Measurements from ENCODE around the gene PACC1. TPM values are rescaled to one million over a fixed set of nuclear protein-coding genes. Genes with fewer than 3 reads are reported as not detected.

Gene PACC1
- total RNA-seq, 1 experiment from 2014 or later: 21.1 TPM

Other genes starting within 250 kb of the PACC1 start
- 14.3 and 18.8 TPM in 2 replicates for gene PPP2R5A, start 129.5 kb downstream of the PACC1 start, total RNA-seq (2014; rRNA removed; shearing (Covaris generic))
- 65.7 and 74.0 TPM in 2 replicates for gene NENF, start 18.0 kb upstream of the PACC1 start, total RNA-seq (2014; rRNA removed; shearing (Covaris generic))
- gene ATF3, start 193.9 kb upstream of the PACC1 start, total RNA-seq (2014; rRNA removed; shearing (Covaris generic)): 30.6 and 33.8 TPM in 2 replicates

All from SJCRH30 (cell line).